PFSK-1 (cell line): ENCODE data around the gene S100A10.

ENCODE experiments used
- POLR2AphosphoS5 ChIP-seq: IDR thresholded peaks from 2 replicates; pipeline ENCODE4 v1.6.1; 2012; ENCODE audit warnings: low read depth, mild to moderate bottlenecking, control low read depth, low read length, moderate library complexity
- TAF1 ChIP-seq: IDR thresholded peaks from 2 replicates; pipeline ENCODE4 v1.6.1; 2012; ENCODE audit warnings: low read length, control low read depth, borderline replicate concordance; ENCODE audit not compliant: insufficient read depth
- TF ChIP-seq, protein P1 (sequence below), 2 experiments: IDR thresholded peaks; 2 replicates each; pipeline versions ENCODE4 v1.6.1 to v1.8.0; 2011 to 2012; ENCODE audit warnings: low read depth in 2 of 2, low read length in 2 of 2, control low read depth in 1 of 2, inconsistent platforms in 1 of 2, mild to moderate bottlenecking in 1 of 2, moderate library complexity in 1 of 2; ENCODE audit not compliant: insufficient read depth in 1 of 2

DNA sequence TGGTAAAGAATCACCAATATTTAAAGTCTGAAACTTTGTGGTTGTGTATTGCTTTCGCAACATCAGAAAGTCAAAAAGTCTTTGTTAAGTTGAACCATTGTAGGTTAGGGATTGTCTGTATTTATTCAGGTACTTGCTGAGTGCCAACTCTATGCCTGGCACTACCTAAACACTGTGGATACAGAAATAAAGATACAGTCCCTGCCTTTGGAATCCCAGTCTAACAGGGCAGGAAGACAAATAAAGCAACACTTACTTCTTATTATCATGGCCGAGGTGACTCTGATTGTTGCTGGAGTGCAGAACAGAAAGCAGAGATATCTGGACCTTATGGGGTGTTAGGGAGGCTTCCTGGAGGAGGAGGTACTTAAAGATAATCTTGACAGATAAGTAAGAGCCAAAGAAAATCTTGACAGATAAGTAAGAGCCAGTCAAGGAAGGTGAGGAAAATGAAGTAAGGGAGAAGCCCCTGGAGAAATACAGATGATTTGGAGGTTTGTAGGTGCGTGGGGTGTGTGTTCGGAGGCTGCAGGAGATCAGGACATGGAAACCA lies 11.8 kb upstream of the S100A10 start:
- TF ChIP-seq TAF1 (no peak), POLR2AphosphoS5 (no peak)
- TF ChIP-seq, protein P1, sequence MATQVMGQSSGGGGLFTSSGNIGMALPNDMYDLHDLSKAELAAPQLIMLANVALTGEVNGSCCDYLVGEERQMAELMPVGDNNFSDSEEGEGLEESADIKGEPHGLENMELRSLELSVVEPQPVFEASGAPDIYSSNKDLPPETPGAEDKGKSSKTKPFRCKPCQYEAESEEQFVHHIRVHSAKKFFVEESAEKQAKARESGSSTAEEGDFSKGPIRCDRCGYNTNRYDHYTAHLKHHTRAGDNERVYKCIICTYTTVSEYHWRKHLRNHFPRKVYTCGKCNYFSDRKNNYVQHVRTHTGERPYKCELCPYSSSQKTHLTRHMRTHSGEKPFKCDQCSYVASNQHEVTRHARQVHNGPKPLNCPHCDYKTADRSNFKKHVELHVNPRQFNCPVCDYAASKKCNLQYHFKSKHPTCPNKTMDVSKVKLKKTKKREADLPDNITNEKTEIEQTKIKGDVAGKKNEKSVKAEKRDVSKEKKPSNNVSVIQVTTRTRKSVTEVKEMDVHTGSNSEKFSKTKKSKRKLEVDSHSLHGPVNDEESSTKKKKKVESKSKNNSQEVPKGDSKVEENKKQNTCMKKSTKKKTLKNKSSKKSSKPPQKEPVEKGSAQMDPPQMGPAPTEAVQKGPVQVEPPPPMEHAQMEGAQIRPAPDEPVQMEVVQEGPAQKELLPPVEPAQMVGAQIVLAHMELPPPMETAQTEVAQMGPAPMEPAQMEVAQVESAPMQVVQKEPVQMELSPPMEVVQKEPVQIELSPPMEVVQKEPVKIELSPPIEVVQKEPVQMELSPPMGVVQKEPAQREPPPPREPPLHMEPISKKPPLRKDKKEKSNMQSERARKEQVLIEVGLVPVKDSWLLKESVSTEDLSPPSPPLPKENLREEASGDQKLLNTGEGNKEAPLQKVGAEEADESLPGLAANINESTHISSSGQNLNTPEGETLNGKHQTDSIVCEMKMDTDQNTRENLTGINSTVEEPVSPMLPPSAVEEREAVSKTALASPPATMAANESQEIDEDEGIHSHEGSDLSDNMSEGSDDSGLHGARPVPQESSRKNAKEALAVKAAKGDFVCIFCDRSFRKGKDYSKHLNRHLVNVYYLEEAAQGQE (IDR thresholded peaks at IDR 0.05; ENCODE audit: insufficient read depth in 1 of 2, low read depth in 2 of 2, low read length in 2 of 2): no peak
